HG03565 (cell line): ENCODE data around the gene WFDC9.
"Not testable (repeated sequence)": the region's sequence is repeated elsewhere in the genome, so short reads cannot be mapped to it uniquely, and the experiment has no call there.

Source experiments
- ATAC-seq: cut with Tn5 transposase; IDR thresholded peaks from one replicate; pipeline ENCODE4 v1.9.1; 2021; ENCODE audit warnings: mild to moderate bottlenecking, moderate library complexity; ENCODE audit not compliant: unreplicated experiment

The WFDC9 gene

GRCh38 chr20:45631184-45631583 is at the start of gene WFDC9:
WFDC9 (minus strand) TSS chr20:45631284; CDS start chr20:45610181, 21,103 bp downstream.
- no peak for ATAC-seq

- ATAC-seq = no peak
Observed at GRCh38 chr20:45679650-45680049, 48.6 kb upstream of the WFDC9 start.

GRCh38 chr20:45672765-45673164 is 41.7 kb upstream of the WFDC9 start:
- no peak for ATAC-seq

- no peak for ATAC-seq
Observed at GRCh38 chr20:45670139-45670538, 39.1 kb upstream of the WFDC9 start, which contains the start of gene WFDC11. WFDC11 (minus strand) TSS chr20:45670239; CDS start chr20:45650600, 19,639 bp downstream.

GRCh38 chr20:45657038-45657437 is 26.0 kb upstream of the WFDC9 start:
- not testable (repeated sequence) for ATAC-seq

GRCh38 chr20:45651726-45652125 is 20.6 kb upstream of the WFDC9 start:
- ATAC-seq = not testable (repeated sequence)

GRCh38 chr20:45649312-45649863 is 18.3 kb upstream of the WFDC9 start:
- ATAC-seq = no peak

GRCh38 chr20:45647441-45648050 is 16.5 kb upstream of the WFDC9 start:
- ATAC-seq = no peak

GRCh38 chr20:45646875-45647274 is 15.8 kb upstream of the WFDC9 start:
- no peak for ATAC-seq

- not testable (repeated sequence) for ATAC-seq
Observed at GRCh38 chr20:45645869-45646268, 14.8 kb upstream of the WFDC9 start.

GRCh38 chr20:45641076-45641475 is 10.0 kb upstream of the WFDC9 start:
- not testable (repeated sequence) for ATAC-seq

GRCh38 chr20:45639687-45640086 is 8.6 kb upstream of the WFDC9 start:
- no peak for ATAC-seq

GRCh38 chr20:45636513-45636912 is 5.4 kb upstream of the WFDC9 start:
- no peak for ATAC-seq

- ATAC-seq = no peak
Observed at GRCh38 chr20:45630371-45630770, 713 bp downstream of the WFDC9 start.

- ATAC-seq = no peak
Observed at GRCh38 chr20:45629496-45630100, 1.5 kb downstream of the WFDC9 start, which contains the start of gene WFDC10A. WFDC10A (plus strand) TSS chr20:45629739; CDS start chr20:45629814, 75 bp downstream.

- ATAC-seq = no peak
Observed at GRCh38 chr20:45626540-45626939, 4.5 kb downstream of the WFDC9 start.

- no peak for ATAC-seq
Observed at GRCh38 chr20:45621593-45621992, 9.5 kb downstream of the WFDC9 start.

GRCh38 chr20:45617591-45617990 is 13.5 kb downstream of the WFDC9 start:
- no peak for ATAC-seq

- ATAC-seq = no peak
Observed at GRCh38 chr20:45612314-45612713, 18.8 kb downstream of the WFDC9 start.

GRCh38 chr20:45611054-45611453 is 20.0 kb downstream of the WFDC9 start:
- no peak for ATAC-seq

- no peak for ATAC-seq
Observed at GRCh38 chr20:45607810-45608209, 23.3 kb downstream of the WFDC9 start.

GRCh38 chr20:45595235-45595634 is 35.8 kb downstream of the WFDC9 start:
- no peak for ATAC-seq
